Measurements from ENCODE around the gene ADORA1. TPM values are rescaled to one million over a fixed set of nuclear protein-coding genes. Genes with fewer than 3 reads are reported as not detected.

The ADORA1 gene
- polyA plus RNA-seq, 3 donors from 2014 or later = 0.18 to 3.7 TPM; not detected in 1

DNA sequence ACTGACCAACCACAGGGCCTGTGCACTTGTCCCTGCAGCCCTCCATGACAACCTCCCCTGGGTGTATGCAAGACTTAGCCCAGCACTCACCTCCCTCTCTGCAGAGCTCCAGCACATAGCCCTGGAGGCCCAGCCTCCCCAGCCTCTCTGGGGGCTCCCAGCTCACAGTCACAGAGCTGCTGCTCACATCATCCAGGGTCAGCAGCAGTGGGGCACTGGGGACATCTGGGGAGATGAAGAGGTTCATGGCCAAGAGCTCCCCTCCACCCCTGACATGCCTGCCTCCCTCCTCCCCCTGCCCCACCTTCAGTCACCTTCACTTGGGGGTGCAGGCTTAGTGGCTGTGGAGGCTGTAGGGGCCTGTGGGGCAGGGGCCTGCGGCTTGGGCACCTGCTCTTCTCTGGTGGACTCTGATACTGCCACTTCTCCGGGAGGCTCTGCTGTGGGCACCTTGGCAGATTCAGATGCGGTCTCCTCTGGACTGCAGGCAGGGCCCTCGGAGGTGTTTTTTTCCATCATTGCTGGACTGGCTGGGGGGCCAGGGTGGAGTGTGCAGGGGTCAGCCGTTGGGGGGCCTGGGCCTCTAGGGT lies 47.8 kb downstream of the ADORA1 start, which contains the start of gene MYBPH:
TSS of gene MYBPH (minus strand) at position 590 of the 590 bp plus-strand sequence. CDS start at position 519, 71 bp downstream.
- no peak within 1 kb of the TSS for H3K4me3 Mint-ChIP-seq
- peaks cover 1 to 5% (median 3%) of the 10 kb centered on the region in 3 donors for H3K27me3 Mint-ChIP-seq (ENCODE audit: low read depth in 3 of 3)

DNA sequence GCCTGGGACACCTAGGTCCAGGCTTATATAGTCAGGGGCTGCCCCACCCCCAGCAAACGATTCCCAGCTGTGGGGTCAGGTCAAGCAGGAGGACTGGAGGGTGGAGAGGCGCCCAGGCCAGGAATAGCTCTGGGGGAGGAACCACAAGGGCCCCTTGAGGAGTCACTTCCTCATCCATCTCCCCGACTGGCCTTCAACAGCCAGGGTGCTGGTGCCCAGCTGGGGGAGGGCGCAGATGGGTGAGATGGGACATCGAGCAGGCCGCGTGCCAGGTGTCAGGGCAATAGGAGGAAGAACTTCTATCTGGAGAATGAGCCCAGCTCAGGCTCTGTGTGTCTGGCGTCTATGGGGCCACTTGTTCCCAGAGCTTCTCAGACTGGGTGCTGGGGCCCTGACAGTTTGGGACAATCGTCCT lies 48.3 kb downstream of the ADORA1 start:
- H3K27ac Mint-ChIP-seq = no peak overlapping the region
- peaks cover 1 to 5% (median 2%) of the 10 kb centered on the region in 3 donors for H3K27me3 Mint-ChIP-seq (ENCODE audit: low read depth in 3 of 3)
- H3K9me3 Mint-ChIP-seq = no peaks in the 10 kb centered on the region
- no peaks in the 10 kb centered on the region for H3K4me1 Mint-ChIP-seq
- no peak overlapping the region for H3K4me3 Mint-ChIP-seq
- no peak for DNase-seq
- H3K36me3 Mint-ChIP-seq = no peaks in the 10 kb centered on the region

More for the DNA sequence above, 47.8 kb downstream of the ADORA1 start, which contains the start of gene MYBPH:
- Mint-ChIP-seq H3K27ac (no peak within 1 kb of the TSS), H3K9me3 (no peaks in the 10 kb centered on the region), H3K4me1 (no peaks in the 10 kb centered on the region), H3K36me3 (no peaks in the 10 kb centered on the region)
- no peak for DNase-seq

DNA sequence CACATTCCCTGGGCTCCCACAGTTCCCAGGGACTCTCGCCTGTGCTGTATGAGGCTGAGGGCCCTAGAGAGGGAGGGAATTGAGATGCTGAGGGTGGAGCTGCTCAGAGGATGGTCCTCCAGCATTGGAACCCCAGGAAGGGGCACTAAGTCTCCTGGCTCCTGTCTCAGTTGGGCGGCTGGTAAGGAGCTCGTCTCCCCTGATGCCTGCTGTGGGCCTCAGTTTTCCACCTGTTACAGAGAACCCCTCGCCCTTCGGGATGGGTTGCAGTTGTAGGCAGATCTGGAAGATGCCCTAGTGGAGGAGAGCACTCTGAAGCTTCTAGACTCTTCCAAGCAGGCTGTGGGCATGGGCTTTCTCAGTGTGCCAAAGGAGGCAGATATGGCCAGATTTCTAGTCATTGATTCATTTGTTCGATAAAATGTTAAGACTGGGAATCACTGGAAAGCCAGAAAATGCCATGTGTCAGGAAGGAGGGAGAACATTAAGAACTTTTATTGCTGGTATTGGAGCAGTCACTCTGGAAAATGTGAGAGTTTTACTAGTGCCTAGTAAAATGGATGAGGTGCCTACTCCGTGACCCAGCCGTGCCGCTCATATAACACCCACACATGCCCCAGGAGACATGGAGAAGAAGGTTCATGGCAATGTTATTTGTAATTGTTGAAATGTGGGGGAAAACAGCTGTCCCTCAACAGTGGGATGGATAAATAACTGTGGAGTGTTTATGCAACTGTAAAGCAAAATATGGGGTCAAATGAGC lies 48.9 kb downstream of the ADORA1 start:
- Mint-ChIP-seq H3K27me3 (ENCODE audit: low read depth in 3 of 3) (peaks cover 1 to 5% (median 2%) of the 10 kb centered on the region in 3 donors), H3K36me3 (no peaks in the 10 kb centered on the region), H3K4me3 (no peak overlapping the region), H3K4me1 (no peaks in the 10 kb centered on the region), H3K27ac (no peak overlapping the region), H3K9me3 (no peaks in the 10 kb centered on the region)
- no peak for DNase-seq

DNA sequence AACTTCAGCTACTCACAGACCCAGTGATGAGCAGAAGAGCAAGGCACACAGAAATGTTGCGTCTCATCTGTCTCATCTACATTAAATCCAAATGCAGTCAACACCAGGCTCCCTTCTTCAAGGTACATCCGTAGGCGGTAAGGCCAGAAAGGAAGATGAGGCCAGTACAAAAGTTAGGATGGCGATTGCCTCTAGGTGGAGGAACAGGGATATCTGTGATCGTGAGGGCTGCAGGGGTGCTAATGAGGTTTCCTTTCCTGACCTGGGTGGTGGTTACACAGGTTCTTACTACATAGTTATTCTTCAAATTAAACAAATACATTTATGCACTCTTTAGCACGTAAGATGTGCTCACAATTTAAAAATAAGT lies 49.5 kb downstream of the ADORA1 start:
- DNase-seq = no peak
- Mint-ChIP-seq H3K36me3 (no peaks in the 10 kb centered on the region), H3K9me3 (no peaks in the 10 kb centered on the region)

DNA sequence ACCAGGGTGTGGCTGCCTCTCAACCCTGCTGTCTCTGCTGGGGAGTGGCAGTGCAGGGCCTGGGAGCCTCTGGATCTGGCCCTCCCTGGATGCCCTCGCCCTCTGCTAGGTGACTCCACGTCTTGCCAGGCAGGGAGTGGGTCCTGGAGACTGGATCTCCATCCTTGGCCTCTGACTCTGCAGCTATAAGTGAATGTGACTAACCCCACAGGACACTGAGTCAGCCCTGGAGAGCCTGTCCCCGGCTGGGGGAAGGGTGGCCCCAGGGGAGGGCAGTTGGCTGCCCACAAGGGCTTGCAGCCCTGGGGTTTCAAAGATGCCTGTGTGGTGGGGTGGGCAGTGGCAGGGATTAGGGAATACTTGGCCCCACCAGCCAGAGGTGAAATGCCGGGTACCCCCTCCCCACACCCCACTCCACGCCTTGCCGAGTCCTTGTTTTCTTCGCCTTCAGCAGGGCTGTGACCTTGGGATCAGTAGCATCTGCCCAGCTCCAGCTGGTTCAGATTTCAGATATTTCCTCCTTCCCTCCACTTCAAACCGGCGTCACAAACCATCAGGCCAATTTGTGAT lies 50.0 kb downstream of the ADORA1 start:
- no peak for DNase-seq
- H3K36me3 Mint-ChIP-seq = no peaks in the 10 kb centered on the region
- peaks cover 2 to 5% (median 3%) of the 10 kb centered on the region in 3 donors for H3K27me3 Mint-ChIP-seq (ENCODE audit: low read depth in 3 of 3)
- H3K4me1 Mint-ChIP-seq = no peaks in the 10 kb centered on the region
- no peak overlapping the region for H3K4me3 Mint-ChIP-seq
- no peak overlapping the region for H3K27ac Mint-ChIP-seq
- H3K9me3 Mint-ChIP-seq = no peaks in the 10 kb centered on the region

More for the DNA sequence above, 49.5 kb downstream of the ADORA1 start:
- Mint-ChIP-seq H3K27me3 (ENCODE audit: low read depth in 3 of 3) (peaks cover 2 to 5% (median 2%) of the 10 kb centered on the region in 3 donors), H3K4me3 (no peak overlapping the region), H3K4me1 (no peaks in the 10 kb centered on the region), H3K27ac (no peak overlapping the region)

DNA sequence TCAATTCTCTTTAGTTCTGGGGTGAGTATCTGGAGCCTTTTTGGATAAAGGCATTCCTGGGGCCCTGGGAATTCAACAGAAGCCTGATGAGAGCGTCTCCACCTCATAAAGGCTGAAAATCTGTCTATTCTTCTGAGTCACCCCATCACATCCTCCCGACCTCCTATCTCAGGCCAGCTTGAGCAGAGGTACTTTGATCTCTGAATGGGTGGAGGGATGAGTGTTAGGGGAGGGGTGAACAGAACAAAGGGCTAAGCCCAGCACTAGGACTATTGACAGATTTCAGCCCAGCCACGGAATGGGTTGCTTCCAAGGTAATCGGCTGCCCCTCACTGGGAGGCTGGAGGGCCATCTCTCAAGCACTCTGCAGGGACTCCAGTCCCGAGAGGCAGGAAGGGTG lies 50.6 kb downstream of the ADORA1 start:
- no peak overlapping the region for H3K4me3 Mint-ChIP-seq
- no peaks in the 10 kb centered on the region for H3K4me1 Mint-ChIP-seq
- no peaks in the 10 kb centered on the region for H3K36me3 Mint-ChIP-seq
- peaks cover 2 to 5% (median 3%) of the 10 kb centered on the region in 3 donors for H3K27me3 Mint-ChIP-seq (ENCODE audit: low read depth in 3 of 3)
- H3K9me3 Mint-ChIP-seq = no peaks in the 10 kb centered on the region
- H3K27ac Mint-ChIP-seq = no peak overlapping the region
- no peak for DNase-seq

DNA sequence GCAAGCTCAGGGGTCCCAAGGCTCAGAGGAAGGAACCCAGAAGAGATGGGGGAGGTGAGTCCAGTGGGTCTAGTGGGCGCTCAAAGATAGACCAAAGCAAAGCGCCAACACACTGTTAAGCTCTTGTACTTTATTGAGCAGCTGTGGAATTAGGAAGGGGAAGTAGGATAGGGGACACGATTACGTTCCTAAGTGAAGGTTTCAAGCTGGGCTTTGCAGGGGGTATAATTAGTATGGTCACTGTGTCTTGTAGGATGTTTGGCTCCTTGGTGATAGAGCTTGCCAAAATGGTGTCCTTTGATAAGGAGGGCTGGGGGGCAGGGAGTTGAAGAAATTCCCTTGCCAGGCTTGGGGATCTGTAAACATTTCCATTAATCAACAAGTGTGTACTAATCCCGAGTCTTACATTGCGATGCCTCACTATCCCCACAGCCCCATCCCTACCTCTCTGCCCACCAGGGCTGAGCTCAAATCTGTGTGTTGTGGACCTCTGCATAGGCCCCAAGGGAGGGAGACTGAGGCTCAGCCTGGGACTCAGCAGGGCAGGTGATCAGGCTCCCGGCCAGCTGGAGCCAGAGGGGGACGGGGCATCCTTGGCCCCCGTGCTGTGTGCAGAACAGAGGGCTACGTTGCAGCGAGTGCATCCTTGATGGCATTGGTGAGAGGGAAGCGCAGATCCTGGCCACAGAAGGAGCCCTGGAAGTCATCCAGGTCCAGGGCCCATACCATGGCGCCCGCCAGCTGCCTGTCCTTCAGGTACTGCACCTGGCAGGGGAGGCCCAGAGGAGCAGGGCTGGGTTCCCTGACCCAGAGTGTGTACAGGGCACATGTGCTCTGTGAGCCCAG lies 51.5 kb downstream of the ADORA1 start:
- H3K27ac Mint-ChIP-seq = no peak overlapping the region

DNA sequence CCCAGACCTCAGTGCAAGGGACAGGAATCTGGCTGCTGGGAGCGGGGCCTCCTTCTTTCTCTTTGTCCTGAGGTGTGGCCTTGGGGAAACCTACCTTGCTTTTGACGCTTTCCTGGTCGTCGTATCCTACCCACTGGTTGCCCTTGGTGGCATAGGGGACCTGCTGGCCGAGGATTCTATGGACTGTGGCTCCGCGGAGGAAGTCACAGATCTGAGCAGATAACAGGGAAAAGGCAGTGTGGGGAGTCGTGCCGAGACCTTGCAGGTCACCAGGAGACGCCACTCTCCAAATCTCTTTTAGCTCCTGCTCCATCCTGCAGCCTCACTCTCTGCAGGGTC lies 52.1 kb downstream of the ADORA1 start:
- Mint-ChIP-seq H3K9me3 (no peaks in the 10 kb centered on the region), H3K4me3 (no peak overlapping the region), H3K36me3 (no peaks in the 10 kb centered on the region), H3K4me1 (no peaks in the 10 kb centered on the region), H3K27me3 (ENCODE audit: low read depth in 3 of 3) (peaks cover 2 to 6% (median 3%) of the 10 kb centered on the region in 3 donors), H3K27ac (no peak overlapping the region)
- no peak for DNase-seq

More for the DNA sequence above, 51.5 kb downstream of the ADORA1 start:
- no peaks in the 10 kb centered on the region for H3K4me1 Mint-ChIP-seq
- no peaks in the 10 kb centered on the region for H3K36me3 Mint-ChIP-seq
- DNase-seq = no peak
- no peaks in the 10 kb centered on the region for H3K9me3 Mint-ChIP-seq
- H3K27me3 Mint-ChIP-seq (ENCODE audit: low read depth in 3 of 3) = peaks cover 2 to 6% (median 3%) of the 10 kb centered on the region in 3 donors
- no peak overlapping the region for H3K4me3 Mint-ChIP-seq

DNA sequence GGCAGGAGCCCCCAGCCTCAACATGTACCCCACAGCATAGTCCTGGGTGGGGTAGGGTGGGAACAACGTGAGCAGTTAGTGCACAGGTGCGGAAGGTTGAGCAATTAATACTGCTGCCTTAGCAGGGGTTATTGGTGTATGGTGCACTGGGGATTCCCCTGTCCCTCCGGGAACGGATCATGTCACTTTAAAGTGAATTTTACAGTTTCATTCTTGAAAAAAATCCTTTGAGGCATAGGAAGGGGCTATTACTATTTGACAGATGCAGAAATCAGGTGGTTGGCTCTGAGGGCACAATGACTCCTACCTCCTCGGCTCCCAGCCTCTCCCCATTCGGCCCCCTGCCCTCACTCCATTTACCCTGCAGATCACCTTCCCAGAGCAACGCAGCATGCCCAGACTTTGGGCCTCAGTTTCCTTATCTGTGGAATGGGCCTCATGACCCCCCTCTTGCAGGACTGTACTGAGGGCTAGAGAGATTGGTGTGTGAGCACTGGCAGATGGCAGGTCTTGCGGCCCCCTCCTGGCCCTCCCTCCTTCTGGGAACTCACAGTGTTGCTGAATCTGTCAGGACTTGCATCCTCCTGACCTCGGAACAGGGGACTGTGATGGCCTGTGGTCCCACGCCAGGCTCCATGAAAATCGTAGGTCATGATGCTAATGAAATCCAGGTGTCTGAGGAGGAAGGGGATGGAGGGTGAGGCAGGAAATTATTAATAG lies 53.2 kb downstream of the ADORA1 start:
- no peaks in the 10 kb centered on the region for H3K36me3 Mint-ChIP-seq
- H3K9me3 Mint-ChIP-seq = no peaks in the 10 kb centered on the region
- H3K27ac Mint-ChIP-seq = no peak overlapping the region
- H3K4me1 Mint-ChIP-seq = no peaks in the 10 kb centered on the region
- no peak overlapping the region for H3K4me3 Mint-ChIP-seq
- H3K27me3 Mint-ChIP-seq (ENCODE audit: low read depth in 3 of 3) = peaks cover 2 to 6% (median 3%) of the 10 kb centered on the region in 3 donors
- no peak for DNase-seq

DNA sequence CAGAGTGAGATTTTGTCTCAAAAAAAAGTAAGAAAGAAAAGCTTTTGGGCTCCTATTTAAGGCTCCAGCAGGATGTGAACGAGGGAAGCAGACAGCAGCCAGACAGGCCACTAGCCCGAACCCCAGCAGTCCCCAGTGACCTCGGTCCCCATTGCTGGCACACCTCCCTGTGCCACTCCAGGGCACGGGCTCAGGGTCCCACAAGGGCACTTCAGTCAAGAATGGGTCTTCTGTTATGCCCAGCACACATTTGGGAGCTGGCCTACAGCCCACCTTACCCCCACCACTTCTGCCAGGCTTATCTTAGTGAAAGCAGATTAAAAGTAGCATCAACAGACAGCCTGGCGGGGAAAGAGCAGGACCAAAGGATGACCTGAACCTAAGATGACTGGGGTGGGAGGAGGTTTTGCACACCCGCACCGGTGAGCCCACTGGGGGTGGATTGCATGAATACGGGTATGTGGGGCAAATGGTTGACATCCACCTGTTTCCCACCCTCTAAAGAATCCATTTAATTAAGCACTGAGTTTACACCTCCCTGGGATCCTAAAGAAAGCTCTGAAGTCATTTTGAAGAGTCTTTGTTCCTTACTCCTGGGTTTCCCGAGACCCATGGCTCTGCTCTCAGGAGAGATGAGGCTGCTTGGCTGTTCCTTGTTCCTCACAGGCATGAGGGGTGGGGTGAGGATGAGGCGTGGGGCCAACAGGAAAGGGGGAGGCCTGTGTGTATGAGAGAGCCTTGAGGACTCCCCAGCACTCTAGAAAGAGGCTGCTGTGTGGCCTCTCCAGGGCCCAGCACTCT lies 54.3 kb downstream of the ADORA1 start:
- H3K27me3 Mint-ChIP-seq (ENCODE audit: low read depth in 3 of 3) = peaks cover 3 to 7% (median 3%) of the 10 kb centered on the region in 3 donors
- H3K27ac Mint-ChIP-seq = no peak overlapping the region
- DNase-seq = no peak
- H3K36me3 Mint-ChIP-seq = no peaks in the 10 kb centered on the region
- no peaks in the 10 kb centered on the region for H3K9me3 Mint-ChIP-seq
- H3K4me1 Mint-ChIP-seq = no peaks in the 10 kb centered on the region
- no peak overlapping the region for H3K4me3 Mint-ChIP-seq

DNA sequence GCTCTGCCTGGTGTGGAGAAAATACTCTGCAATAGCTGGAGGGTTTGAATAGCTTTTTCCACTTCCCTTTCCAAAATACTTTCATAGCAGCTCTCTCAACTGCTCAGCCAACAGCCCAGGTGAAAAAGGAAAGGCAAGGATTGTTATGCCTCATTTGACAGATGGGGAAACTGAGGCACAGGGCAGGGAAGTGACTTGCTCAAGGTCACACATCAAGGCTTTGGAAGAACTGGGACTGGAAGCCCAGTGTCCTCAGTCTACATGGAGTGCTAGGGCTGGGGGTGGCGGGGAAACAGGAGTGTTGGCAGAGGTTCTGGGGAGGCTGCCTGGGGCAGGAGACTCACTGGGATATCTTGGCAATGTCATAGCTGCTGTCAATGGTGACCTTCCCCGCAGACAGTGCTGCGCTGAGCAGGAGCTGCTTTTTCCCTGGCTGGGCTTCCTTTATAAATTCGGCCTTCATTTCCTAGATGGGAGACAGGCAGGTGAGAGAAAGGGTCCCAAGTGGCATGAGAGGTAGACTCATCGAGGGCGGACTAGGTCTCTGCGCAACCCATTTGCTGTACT lies 54.9 kb downstream of the ADORA1 start:
- DNase-seq = no peak
- Mint-ChIP-seq H3K27me3 (ENCODE audit: low read depth in 3 of 3) (peaks cover 3 to 7% (median 3%) of the 10 kb centered on the region in 3 donors), H3K4me3 (no peak overlapping the region), H3K36me3 (no peaks in the 10 kb centered on the region), H3K27ac (no peak overlapping the region), H3K4me1 (no peaks in the 10 kb centered on the region), H3K9me3 (no peaks in the 10 kb centered on the region)

DNA sequence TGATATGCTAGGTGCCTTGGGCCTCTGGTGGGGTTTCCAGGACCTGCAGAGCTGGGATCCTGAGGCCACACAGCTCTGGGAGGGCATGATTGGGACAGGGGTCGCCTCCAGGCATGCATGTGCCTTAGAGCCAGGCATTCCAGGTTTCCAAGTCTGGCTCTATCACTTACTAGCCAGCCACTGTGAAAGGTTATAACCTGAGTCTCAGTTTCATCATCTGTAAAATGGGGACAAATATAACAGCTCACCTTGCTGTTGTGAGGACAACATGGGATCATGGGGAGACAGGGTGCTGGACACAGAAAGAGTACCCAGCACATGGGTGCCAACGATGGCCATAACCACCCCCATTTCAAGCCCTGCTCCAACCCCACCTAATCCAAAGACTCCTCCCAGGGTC lies 56.3 kb downstream of the ADORA1 start:
- no peak overlapping the region for H3K4me3 Mint-ChIP-seq
- H3K36me3 Mint-ChIP-seq = no peaks in the 10 kb centered on the region
- H3K9me3 Mint-ChIP-seq = no peaks in the 10 kb centered on the region
- H3K4me1 Mint-ChIP-seq = no peaks in the 10 kb centered on the region
- DNase-seq = no peak
- no peak overlapping the region for H3K27ac Mint-ChIP-seq
- peaks cover 2 to 5% (median 4%) of the 10 kb centered on the region in 3 donors for H3K27me3 Mint-ChIP-seq (ENCODE audit: low read depth in 3 of 3)

Measured in immature natural killer cell (primary cell).